Lower leg skin (tissue), 3 donors: ENCODE measurements around the gene HSD11B2.

ENCODE experiments used
- CTCF ChIP-seq, 3 donors: fragments of 450-650 bp; IDR thresholded peaks; one replicate each; pipeline ENCODE4 v1.5.1; 2016; ENCODE audit warnings: antibody characterized with exemption in 3 of 3, mild to moderate bottlenecking in 3 of 3, moderate library complexity in 2 of 3
- POLR2A ChIP-seq, 2 donors: fragments of 450-650 bp; IDR thresholded peaks; one replicate each; pipeline ENCODE4 v1.6.1; 2016 to 2017; ENCODE audit warnings: antibody characterized with exemption in 2 of 2, mild to moderate bottlenecking in 1 of 2, moderate library complexity in 1 of 2

- TF ChIP-seq CTCF (IDR thresholded peaks at IDR 0.05): no peak
- TF ChIP-seq POLR2A (IDR thresholded peaks at IDR 0.05): no peak
These were observed 29.2 kb downstream of the HSD11B2 start for GRCh38 chr16:67460168-67460567.
